GM12874 (cell line): ENCODE results near the gene RELCH.

Experiments
- TF ChIP-seq, protein P1 (sequence below): IDR thresholded peaks from 2 replicates; pipeline ENCODE4 v1.5.1; 2011; ENCODE audit warnings: low read depth, mild to moderate bottlenecking, control low read depth, low read length, moderate library complexity; ENCODE audit not compliant: insufficient read depth

The RELCH gene

DNA sequence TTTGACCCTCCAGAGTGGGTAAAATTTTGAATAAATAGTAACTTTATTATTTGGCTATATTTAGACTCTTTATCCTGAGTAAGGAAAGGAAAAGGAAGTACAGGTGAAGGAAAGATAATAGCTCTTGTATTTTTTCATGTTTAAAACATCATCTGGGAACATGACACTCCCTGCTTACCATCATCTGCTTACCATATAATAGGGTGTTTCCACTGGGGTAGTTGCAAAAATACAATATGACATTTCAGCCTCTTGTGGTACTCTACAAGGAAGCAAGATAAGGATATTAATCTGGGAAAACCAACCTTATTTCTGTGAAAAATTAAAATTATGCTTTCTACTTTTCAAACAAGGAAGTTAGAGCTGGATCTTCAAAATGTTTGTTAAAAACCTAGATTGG, 9.9 kb downstream of the RELCH start:
- TF ChIP-seq, protein P1, sequence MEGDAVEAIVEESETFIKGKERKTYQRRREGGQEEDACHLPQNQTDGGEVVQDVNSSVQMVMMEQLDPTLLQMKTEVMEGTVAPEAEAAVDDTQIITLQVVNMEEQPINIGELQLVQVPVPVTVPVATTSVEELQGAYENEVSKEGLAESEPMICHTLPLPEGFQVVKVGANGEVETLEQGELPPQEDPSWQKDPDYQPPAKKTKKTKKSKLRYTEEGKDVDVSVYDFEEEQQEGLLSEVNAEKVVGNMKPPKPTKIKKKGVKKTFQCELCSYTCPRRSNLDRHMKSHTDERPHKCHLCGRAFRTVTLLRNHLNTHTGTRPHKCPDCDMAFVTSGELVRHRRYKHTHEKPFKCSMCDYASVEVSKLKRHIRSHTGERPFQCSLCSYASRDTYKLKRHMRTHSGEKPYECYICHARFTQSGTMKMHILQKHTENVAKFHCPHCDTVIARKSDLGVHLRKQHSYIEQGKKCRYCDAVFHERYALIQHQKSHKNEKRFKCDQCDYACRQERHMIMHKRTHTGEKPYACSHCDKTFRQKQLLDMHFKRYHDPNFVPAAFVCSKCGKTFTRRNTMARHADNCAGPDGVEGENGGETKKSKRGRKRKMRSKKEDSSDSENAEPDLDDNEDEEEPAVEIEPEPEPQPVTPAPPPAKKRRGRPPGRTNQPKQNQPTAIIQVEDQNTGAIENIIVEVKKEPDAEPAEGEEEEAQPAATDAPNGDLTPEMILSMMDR = no peak

DNA sequence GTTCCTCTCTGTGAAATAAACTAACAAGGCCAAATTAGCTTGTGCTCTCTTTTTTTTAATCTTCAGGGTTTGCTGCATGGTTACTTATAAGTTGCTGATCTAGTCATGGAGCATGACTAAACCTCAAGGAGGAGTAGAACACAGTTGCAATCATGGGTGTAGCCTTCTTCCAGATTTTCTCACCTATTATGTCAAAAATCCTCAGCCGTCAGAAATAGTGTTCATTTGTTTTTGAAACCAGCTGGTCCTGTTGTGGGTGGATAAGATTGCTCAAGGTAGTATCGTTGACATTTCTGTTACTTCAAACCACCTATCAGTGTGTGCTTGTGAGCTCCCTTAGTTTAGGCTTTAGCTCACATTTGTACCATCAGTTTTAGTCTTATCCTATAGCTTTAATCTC, 11.2 kb downstream of the RELCH start:
- TF ChIP-seq, protein P1 = no peak

DNA sequence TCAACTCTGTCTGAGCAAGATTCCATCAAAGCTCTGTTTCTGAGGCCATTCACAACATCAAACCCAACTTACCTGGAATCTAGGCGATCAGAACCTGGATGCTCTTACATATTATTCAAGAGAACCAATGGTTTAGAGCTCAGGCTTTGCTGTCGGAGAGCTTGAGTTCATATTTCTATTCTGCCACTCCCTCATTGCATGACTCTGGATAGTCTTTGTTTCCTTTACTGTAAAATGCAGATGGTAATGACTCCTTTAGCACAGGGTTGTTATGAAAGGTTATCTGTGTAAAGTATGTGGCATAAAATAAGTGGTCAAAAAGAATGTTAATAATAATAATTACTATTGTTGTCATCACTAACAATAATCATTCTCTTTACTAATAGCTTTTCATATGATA, 12.6 kb downstream of the RELCH start:
- TF ChIP-seq, protein P1 = no peak

DNA sequence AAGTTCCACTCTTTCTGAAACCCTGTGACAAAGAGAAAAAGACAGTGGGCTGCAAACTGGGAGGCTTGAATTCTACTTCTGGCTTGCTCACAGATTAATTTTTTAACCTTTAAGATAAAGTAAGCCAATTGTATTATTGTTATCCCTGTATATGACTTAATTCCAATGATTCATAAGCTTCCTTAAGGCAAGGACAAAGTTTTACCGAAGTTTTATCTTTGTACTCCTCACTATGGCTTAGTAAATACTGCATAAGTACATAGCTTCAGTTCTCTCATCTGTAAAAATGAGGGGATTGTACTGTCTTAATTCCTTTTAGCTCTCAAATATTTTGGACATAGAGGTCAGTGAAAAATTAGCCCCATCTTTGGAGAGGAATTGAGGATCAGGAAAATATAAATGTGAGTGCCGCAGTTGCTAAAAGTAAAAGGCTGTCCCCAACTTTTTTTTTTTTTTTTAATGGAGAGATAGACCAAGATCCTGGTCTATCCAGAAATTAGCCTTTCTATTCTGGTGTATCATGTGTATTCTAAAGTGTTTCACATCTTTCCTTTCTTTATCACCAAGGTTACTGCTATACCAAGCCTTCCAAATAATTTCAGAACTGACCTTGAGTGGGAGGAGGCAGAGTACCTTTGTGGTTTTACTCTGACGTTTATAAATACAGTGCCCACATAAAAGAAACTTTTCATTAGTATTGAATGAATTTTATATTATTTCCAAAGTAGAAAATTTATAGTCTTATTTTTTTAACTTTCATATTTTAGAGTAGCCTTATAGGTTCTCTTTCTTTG, 13.3 kb downstream of the RELCH start:
- TF ChIP-seq, protein P1 = no peak

DNA sequence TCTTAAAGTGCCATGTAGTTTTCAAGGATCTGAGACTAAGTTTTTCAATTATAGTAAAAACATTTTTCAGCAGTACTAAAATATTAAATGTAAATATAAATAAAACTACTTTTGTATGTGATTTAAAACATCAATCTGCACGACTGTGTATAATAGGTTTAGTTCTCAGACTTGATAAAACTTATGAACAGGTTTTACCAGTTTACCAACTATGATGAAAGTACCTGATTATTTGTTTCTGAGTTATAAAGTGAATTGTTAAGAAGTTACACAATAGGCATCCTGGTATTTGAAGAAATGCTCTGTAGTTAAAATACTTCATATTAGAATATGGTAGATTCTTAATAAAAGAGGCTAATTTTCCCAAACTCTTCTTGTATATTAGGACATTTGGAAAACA, 14.8 kb downstream of the RELCH start:
- TF ChIP-seq, protein P1 = no peak

DNA sequence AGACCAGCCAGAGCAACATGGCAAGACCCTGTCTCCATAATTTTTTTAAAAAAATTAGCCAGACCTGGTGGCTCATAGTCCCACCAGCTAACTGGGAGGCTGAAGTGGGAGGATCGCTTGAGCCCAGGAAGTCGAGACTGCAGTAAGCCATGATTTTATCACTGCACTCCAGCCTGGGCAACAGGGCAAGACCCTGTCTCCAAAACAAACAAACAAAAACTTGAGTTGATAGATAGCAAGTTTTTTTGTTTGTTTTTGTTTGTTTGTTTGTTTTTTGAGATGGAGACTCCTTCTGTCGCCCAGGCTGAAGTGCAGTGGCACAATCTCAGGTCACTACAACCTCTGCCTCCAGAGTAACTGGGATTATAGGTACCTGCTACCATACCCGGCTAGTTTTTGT, 18.8 kb downstream of the RELCH start:
- TF ChIP-seq, protein P1 = no peak

DNA sequence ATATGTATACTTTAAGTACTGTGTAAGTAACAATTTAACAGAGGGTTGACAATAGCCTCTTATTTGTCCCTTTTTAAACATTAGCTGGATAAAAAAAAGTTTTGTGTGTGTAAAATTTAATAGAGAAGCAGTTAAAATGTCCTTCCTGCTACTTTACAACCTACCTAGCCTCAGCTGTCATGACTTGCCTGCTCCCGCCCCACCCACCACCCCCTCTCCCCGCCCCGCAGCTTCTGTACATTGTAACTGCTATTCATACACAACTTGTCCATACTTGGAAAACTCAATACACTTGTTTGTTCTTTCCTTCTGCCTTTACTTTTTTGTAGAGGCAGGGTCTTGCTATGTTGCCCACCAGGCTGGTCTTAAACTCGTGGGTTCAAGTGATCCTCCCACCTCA, 19.5 kb downstream of the RELCH start:
- TF ChIP-seq, protein P1 = no peak

DNA sequence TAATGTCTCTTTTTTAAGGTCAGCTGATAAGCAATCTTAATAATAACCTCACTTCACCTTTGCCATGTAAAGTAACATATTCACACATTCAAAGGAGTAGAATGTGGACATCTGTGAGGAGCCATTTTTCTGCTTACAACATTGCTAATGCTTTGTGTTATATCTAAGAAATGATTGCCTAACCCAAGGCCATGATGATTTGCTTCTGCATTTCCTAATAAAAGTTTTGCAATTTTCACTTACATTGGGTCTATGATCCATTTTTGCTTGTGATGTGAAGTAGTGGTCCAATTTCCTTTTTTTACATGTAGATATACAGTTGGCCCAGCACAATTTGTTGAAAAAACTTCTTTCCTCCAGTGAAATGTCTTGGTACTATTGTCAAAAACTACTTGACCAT, 22.0 kb downstream of the RELCH start:
- TF ChIP-seq, protein P1 = no peak
